ENCODE data around the gene LY6G6D. TPM values are rescaled to one million over a fixed set of nuclear protein-coding genes. Genes with fewer than 3 reads are reported as not detected.
A peak's percentile ranks its signal among the peaks of the same experiment; 100 is the strongest.

LY6G6D gene
- total and polyA plus RNA-seq, 2 of the 13 experiments (the other 11 are each of a cell fraction or from before 2014, with no cell fraction given) = not detected

- TF ChIP-seq HNRNPUL1 (IDR thresholded peaks at IDR 0.05; ENCODE audit: low read depth, low read length) = peak; percentile 39; the same call in 1 of the 2 replicates
- peak; percentile 92; the same call in 1 of the 2 replicates for TF ChIP-seq RELA (CRISPR knock-in tag; IDR thresholded peaks at IDR 0.05)
- no peak; the same call in 1 of the 2 replicates for TF ChIP-seq ZNF383 (CRISPR knock-in tag; IDR thresholded peaks at IDR 0.05; ENCODE audit: borderline replicate concordance)
- no peak; the same call in 1 of the 2 replicates for TF ChIP-seq ZNF776 (CRISPR knock-in tag; IDR thresholded peaks at IDR 0.05)
- no peak for TF ChIP-seq ZNF367 (CRISPR knock-in tag; IDR thresholded peaks at IDR 0.05; ENCODE audit: borderline replicate concordance)
- TF ChIP-seq PATZ1 (CRISPR knock-in tag; IDR thresholded peaks at IDR 0.05) = peak; percentile 97; the same call in 1 of the 2 replicates
- peak; percentile 68 for TF ChIP-seq CREM (IDR thresholded peaks at IDR 0.05)
- TF ChIP-seq CREM (CRISPR knock-in tag; IDR thresholded peaks at IDR 0.05) = no peak
- peak; percentile 38; the same call in 1 of the 2 replicates for TF ChIP-seq ZFY (CRISPR knock-in tag; IDR thresholded peaks at IDR 0.05)
- TF ChIP-seq GATA4 (IDR thresholded peaks at IDR 0.05; ENCODE audit: borderline replicate concordance, low read depth) = peak; percentile 41; the same call in 1 of the 2 replicates
- peak; percentile 62; the same call in 1 of the 2 replicates for TF ChIP-seq ZNF574 (CRISPR knock-in tag; IDR thresholded peaks at IDR 0.05)
- no peak for TF ChIP-seq YY1 (IDR thresholded peaks at IDR 0.05; ENCODE audit: insufficient read depth, insufficient replicate concordance, low read depth, low read length)
- TF ChIP-seq ZNF703 (CRISPR knock-in tag; IDR thresholded peaks at IDR 0.05; ENCODE audit: borderline replicate concordance) = no peak; the same call in 1 of the 2 replicates
- no peak for TF ChIP-seq ZNF773 (CRISPR knock-in tag; IDR thresholded peaks at IDR 0.05; ENCODE audit: borderline replicate concordance)
- 0 out of 2 replicates have a peak, but pooled peaks have one; percentile 19 for TF ChIP-seq ZIK1 (CRISPR knock-in tag; IDR thresholded peaks at IDR 0.05; ENCODE audit: borderline replicate concordance, low read depth)
- TF ChIP-seq POGK (CRISPR knock-in tag; conservative IDR thresholded peaks at IDR 0.05) = peak; percentile 77
- TF ChIP-seq ZBTB49 (CRISPR knock-in tag; IDR thresholded peaks at IDR 0.05; ENCODE audit: borderline replicate concordance) = 0 out of 2 replicates have a peak, but pooled peaks have one; percentile 25
- TF ChIP-seq ZMYM4 (CRISPR knock-in tag; IDR thresholded peaks at IDR 0.05) = peak; percentile 62; the same call in 1 of the 2 replicates
- TF ChIP-seq MED1 (CRISPR knock-in tag; IDR thresholded peaks at IDR 0.05) = peak; percentile 91
Observed at GRCh38 chr6:31737991-31738979, 23.1 kb downstream of the LY6G6D start (continued).

Measured in HepG2 (cell line).